K562 (cell line): ENCODE data around the gene ZFPM1. TPM values are rescaled to one million over a fixed set of nuclear protein-coding genes. Genes with fewer than 3 reads are reported as not detected.

Experiments used
- ARID2 ChIP-seq: fragments of 450-650 bp; IDR thresholded peaks from 2 replicates; pipeline ENCODE4 v1.6.1; 2017; ENCODE audit warnings: antibody characterized with exemption, mild to moderate bottlenecking
- JUND ChIP-seq, 2 experiments: IDR thresholded peaks; 2 replicates in 1 of 2; 3 replicates in 1 of 2; pipeline ENCODE4 v1.6.1; 2011; ENCODE audit warnings: borderline replicate concordance in 2 of 2, low read depth in 2 of 2, low read length in 2 of 2, improper control_type of control experiment in 1 of 2, missing biosample characterization in 1 of 2, missing genetic modification characterization in 1 of 2, missing genetic modification reagents in 1 of 2
- LEF1 ChIP-seq: fragments of 450-650 bp; IDR thresholded peaks from 2 replicates; pipeline ENCODE4 v1.6.1; 2016; ENCODE audit warnings: mild to moderate bottlenecking
- NFIX ChIP-seq: fragments of 250-450 bp; sonication (Bioruptor Pico); IDR thresholded peaks from 2 replicates; pipeline ENCODE4 v1.4.0; 2020; ENCODE audit warnings: low read depth, mild to moderate bottlenecking, moderate library complexity
- SP1 ChIP-seq: sonication (generic); formaldehyde crosslinking; IDR thresholded peaks from 2 replicates; pipeline ENCODE4 v1.8.1; 2022; ENCODE audit warnings: mild to moderate bottlenecking, missing genetic modification reagents
- TBL1XR1 ChIP-seq, 2 experiments: IDR thresholded peaks; 2 replicates each; pipeline ENCODE4 v1.6.1; 2012; ENCODE audit warnings: improper control_type of control experiment in 2 of 2, low read length in 2 of 2, mild to moderate bottlenecking in 1 of 2
- ZNF57 ChIP-seq: fragments of 450-650 bp; formaldehyde crosslinking; IDR thresholded peaks from 2 replicates; pipeline ENCODE4 v1.4.0; 2020; ENCODE audit warnings: mild to moderate bottlenecking, moderate library complexity
- polyA plus RNA-seq, 8 experiments: library from polyadenylated mRNA; depleted of rRNA in 4 of 8; stranded (reverse) in 5 of 8; unstranded in 3 of 8; fragments of >200 nt; fragmentation: Nextera tagmentation in 2 of 8; fragmentation: Illumina TruSeq in 1 of 8; extraction: Ambion mirVana in 2 of 8; extraction: Trizol in 1 of 8; gene quantifications; 2 replicates each; pipeline versions ENCODE4 v1.2.1 to v1.2.3, GENCODE V29; 2011 to 2014; ENCODE audit warnings: inconsistent platforms in 1 of 8, missing spikeins in 1 of 8
- total RNA-seq, 7 experiments: library from RNA; depleted of rRNA in 6 of 7; stranded (reverse); fragments of >200 nt in 6 of 7; fragmentation: Illumina TruSeq in 2 of 7; extraction: Trizol in 2 of 7; gene quantifications; 2 replicates each; pipeline versions ENCODE4 v1.2.1 to v1.2.3, GENCODE V29; 2011 to 2021; ENCODE audit warnings: low replicate concordance in 1 of 7
- TF ChIP-seq, protein P1 (sequence below), 2 experiments: fragments of 450-650 bp; formaldehyde crosslinking in 1 of 2; IDR thresholded peaks; 2 replicates each; pipeline versions ENCODE4 v1.4.0 to v1.6.1; 2014 to 2020; ENCODE audit warnings: mild to moderate bottlenecking in 2 of 2, borderline replicate concordance in 1 of 2, low read depth in 1 of 2
- TF ChIP-seq, protein P2 (sequence below): fragments of 250-450 bp; sonication (Bioruptor Pico); IDR thresholded peaks from 2 replicates; pipeline ENCODE4 v1.4.0; 2020
- TF ChIP-seq, protein P3 (sequence below), 3 experiments: fragments of 200-800 bp in 1 of 3; sonication (Bioruptor generic) in 1 of 3; sonication (generic) in 1 of 3; formaldehyde crosslinking in 1 of 3; IDR thresholded peaks; 2 replicates each; pipeline versions ENCODE4 v1.6.1 to v1.8.0; 2016 to 2022; ENCODE audit warnings: mild to moderate bottlenecking in 2 of 3, missing compliant biosample characterization in 2 of 3, missing genetic modification characterization in 2 of 3, missing genetic modification reagents in 1 of 3
- TF ChIP-seq, protein P4 (sequence below), 2 experiments: IDR thresholded peaks; 2 replicates each; pipeline ENCODE4 v1.6.1; 2012; ENCODE audit warnings: improper control_type of control experiment in 2 of 2, low read depth in 2 of 2, low read length in 2 of 2, borderline replicate concordance in 1 of 2

ZFPM1 gene
- total and polyA plus RNA-seq, 9 of the 15 experiments (the other 6 are each of a cell fraction or from before 2014, with no cell fraction given): 0.03 to 35.9 (median 1.4) TPM

DNA sequence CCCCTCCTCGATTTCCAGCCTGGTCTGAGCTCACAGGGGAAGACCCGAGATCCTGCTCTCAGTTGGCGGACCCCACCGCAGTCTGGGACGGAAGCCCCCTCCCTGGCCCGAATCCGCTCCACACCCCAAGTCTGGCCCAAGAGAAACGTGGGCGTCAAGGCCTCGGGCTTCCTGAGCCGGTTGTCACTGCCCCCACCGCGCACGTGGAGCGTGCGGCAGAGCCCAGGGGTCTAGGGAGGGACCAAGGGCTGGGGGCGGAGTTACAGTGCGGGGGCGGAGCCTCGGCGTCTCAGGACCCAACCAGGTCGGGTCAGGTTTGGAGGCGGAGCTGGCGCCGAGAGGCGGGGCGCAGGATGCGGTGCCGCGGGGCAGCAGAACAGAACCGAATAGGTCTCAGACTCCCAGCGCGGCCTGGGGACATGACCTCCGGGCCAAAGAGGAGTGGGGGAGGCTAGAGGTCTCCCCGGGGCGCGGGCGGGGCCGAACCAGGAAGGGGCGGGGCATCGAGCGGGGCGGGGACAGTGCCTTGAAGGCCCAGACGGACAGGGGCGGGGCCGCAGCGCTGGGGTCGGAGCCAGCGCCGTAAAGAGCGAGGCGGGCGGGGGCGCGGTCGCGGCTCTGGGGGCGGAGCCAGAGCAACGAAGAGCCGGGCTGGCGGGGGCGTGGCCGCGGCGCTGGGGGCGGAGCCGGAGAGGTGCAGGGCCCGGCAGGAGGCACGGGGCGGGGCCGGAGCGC is 431 bp upstream of the ZFPM1 start (continued):
- TF ChIP-seq, protein P1, sequence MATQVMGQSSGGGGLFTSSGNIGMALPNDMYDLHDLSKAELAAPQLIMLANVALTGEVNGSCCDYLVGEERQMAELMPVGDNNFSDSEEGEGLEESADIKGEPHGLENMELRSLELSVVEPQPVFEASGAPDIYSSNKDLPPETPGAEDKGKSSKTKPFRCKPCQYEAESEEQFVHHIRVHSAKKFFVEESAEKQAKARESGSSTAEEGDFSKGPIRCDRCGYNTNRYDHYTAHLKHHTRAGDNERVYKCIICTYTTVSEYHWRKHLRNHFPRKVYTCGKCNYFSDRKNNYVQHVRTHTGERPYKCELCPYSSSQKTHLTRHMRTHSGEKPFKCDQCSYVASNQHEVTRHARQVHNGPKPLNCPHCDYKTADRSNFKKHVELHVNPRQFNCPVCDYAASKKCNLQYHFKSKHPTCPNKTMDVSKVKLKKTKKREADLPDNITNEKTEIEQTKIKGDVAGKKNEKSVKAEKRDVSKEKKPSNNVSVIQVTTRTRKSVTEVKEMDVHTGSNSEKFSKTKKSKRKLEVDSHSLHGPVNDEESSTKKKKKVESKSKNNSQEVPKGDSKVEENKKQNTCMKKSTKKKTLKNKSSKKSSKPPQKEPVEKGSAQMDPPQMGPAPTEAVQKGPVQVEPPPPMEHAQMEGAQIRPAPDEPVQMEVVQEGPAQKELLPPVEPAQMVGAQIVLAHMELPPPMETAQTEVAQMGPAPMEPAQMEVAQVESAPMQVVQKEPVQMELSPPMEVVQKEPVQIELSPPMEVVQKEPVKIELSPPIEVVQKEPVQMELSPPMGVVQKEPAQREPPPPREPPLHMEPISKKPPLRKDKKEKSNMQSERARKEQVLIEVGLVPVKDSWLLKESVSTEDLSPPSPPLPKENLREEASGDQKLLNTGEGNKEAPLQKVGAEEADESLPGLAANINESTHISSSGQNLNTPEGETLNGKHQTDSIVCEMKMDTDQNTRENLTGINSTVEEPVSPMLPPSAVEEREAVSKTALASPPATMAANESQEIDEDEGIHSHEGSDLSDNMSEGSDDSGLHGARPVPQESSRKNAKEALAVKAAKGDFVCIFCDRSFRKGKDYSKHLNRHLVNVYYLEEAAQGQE (IDR thresholded peaks at IDR 0.05; ENCODE audit: borderline replicate concordance): peak; percentile 45
- TF ChIP-seq, protein P1 (CRISPR knock-in tag; IDR thresholded peaks at IDR 0.05; ENCODE audit: low read depth): peak; percentile 73; the same call in 1 of the 2 replicates
- TF ChIP-seq ARID2 (no peak), TBL1XR1 (IDR thresholded peaks at IDR 0.05; ENCODE audit: low read length in 2 of 2) (0 out of 4 replicates have a peak, but pooled peaks of 1 of the 2 experiments have one; percentile 14), LEF1 (no peak; the same call in 1 of the 2 replicates), NFIX (no peak), JUND (IDR thresholded peaks at IDR 0.05; ENCODE audit: borderline replicate concordance, low read depth, low read length) (no peak), JUND (tag; IDR thresholded peaks at IDR 0.05; ENCODE audit: borderline replicate concordance, low read depth, low read length) (no peak; the same call in 2 of the 3 replicates), SP1 (CRISPR knock-in tag) (peak; percentile 94), ZNF57 (no peak)
- TF ChIP-seq, protein P2, sequence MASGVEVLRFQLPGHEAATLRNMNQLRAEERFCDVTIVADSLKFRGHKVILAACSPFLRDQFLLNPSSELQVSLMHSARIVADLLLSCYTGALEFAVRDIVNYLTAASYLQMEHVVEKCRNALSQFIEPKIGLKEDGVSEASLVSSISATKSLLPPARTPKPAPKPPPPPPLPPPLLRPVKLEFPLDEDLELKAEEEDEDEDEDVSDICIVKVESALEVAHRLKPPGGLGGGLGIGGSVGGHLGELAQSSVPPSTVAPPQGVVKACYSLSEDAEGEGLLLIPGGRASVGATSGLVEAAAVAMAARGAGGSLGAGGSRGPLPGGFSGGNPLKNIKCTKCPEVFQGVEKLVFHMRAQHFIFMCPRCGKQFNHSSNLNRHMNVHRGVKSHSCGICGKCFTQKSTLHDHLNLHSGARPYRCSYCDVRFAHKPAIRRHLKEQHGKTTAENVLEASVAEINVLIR (CRISPR knock-in tag): no peak
- TF ChIP-seq, protein P3, sequence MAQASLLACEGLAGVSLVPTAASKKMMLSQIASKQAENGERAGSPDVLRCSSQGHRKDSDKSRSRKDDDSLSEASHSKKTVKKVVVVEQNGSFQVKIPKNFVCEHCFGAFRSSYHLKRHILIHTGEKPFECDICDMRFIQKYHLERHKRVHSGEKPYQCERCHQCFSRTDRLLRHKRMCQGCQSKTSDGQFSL (CRISPR knock-in tag; IDR thresholded peaks at IDR 0.05): peak; percentile 57; the same call in 1 of the 2 replicates
- TF ChIP-seq, protein P3 (tag; IDR thresholded peaks at IDR 0.05): no peak
- TF ChIP-seq, protein P4, sequence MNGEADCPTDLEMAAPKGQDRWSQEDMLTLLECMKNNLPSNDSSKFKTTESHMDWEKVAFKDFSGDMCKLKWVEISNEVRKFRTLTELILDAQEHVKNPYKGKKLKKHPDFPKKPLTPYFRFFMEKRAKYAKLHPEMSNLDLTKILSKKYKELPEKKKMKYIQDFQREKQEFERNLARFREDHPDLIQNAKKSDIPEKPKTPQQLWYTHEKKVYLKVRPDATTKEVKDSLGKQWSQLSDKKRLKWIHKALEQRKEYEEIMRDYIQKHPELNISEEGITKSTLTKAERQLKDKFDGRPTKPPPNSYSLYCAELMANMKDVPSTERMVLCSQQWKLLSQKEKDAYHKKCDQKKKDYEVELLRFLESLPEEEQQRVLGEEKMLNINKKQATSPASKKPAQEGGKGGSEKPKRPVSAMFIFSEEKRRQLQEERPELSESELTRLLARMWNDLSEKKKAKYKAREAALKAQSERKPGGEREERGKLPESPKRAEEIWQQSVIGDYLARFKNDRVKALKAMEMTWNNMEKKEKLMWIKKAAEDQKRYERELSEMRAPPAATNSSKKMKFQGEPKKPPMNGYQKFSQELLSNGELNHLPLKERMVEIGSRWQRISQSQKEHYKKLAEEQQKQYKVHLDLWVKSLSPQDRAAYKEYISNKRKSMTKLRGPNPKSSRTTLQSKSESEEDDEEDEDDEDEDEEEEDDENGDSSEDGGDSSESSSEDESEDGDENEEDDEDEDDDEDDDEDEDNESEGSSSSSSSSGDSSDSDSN (IDR thresholded peaks at IDR 0.05; ENCODE audit: borderline replicate concordance in 1 of 2, low read depth in 2 of 2, low read length in 2 of 2): no peak
